ENCODE data around the gene INMT. TPM values are rescaled to one million over a fixed set of nuclear protein-coding genes. Genes with fewer than 3 reads are reported as not detected.

The INMT gene
- total RNA-seq, 1 experiment from 2014 or later = not detected

DNA sequence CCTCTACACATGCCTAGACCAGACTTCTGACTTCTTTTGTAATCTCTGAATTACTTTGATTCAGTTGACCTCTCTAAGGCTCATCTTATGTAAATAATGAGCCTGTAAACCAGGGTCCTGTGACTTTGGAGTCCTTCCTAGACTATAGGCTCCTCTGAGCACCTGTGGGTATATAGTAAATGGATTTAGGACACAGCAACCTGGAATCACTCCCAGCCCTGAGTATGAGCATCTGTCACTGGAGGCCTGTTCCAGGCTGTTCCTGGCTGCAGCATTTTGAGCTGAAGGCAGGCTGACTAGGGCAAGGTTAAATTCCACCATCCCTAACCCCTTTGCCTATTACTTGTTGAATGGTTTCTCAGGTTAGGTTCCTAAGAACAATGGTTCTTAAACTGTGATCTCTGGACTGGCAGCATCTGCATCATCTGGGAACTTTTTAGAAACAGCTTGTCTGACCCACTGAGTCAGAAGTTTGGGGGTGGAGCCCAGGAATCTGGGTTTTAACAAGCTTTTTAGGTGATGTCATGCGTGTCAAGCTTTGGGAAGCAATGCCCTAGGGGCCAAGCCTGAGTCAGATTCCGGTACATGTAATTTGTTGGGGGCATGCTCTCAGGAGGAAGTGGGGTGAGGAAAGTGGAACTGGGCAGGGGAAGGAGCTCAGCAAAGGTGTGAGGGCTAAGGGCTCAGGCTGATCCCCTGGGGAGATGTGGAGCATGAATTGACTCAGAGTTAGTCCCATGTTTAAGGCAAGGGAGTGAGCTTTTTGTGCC is 47.5 kb downstream of the INMT start:
- TF ChIP-seq, protein P1, sequence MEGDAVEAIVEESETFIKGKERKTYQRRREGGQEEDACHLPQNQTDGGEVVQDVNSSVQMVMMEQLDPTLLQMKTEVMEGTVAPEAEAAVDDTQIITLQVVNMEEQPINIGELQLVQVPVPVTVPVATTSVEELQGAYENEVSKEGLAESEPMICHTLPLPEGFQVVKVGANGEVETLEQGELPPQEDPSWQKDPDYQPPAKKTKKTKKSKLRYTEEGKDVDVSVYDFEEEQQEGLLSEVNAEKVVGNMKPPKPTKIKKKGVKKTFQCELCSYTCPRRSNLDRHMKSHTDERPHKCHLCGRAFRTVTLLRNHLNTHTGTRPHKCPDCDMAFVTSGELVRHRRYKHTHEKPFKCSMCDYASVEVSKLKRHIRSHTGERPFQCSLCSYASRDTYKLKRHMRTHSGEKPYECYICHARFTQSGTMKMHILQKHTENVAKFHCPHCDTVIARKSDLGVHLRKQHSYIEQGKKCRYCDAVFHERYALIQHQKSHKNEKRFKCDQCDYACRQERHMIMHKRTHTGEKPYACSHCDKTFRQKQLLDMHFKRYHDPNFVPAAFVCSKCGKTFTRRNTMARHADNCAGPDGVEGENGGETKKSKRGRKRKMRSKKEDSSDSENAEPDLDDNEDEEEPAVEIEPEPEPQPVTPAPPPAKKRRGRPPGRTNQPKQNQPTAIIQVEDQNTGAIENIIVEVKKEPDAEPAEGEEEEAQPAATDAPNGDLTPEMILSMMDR (IDR thresholded peaks at IDR 0.05; ENCODE audit: unreplicated experiment) = no peak
- Mint-ChIP-seq H3K4me1 (ENCODE audit: insufficient read depth, unreplicated experiment) (peaks cover 47% of the 10 kb centered on the region), H3K27ac (ENCODE audit: low read depth, unreplicated experiment) (peak overlapping the region; percentile 21), H3K4me3 (ENCODE audit: unreplicated experiment) (peak overlapping the region; percentile 14), H3K36me3 (ENCODE audit: insufficient read depth, unreplicated experiment) (peaks cover 21% of the 10 kb centered on the region), H3K9me3 (ENCODE audit: unreplicated experiment) (no peaks in the 10 kb centered on the region), H3K27me3 (ENCODE audit: insufficient read depth, unreplicated experiment) (no peaks in the 10 kb centered on the region)
- BruUV-seq (replicated peaks) = no TSS peak
- peak; percentile 92 for DNase-seq (ENCODE audit: unreplicated experiment)
- POLR2A ChIA-PET = no interaction called here
- intact Hi-C loops (cut with micrococcal nuclease) = no loop called here
- CTCF ChIA-PET = interaction anchor here (0.6 to 2.9 kb wide), 21 partner anchors 9 to 1680 kb away, joined by 3 to 33 read pairs (median 4); no protein-coding TSS in a partner anchor

DNA sequence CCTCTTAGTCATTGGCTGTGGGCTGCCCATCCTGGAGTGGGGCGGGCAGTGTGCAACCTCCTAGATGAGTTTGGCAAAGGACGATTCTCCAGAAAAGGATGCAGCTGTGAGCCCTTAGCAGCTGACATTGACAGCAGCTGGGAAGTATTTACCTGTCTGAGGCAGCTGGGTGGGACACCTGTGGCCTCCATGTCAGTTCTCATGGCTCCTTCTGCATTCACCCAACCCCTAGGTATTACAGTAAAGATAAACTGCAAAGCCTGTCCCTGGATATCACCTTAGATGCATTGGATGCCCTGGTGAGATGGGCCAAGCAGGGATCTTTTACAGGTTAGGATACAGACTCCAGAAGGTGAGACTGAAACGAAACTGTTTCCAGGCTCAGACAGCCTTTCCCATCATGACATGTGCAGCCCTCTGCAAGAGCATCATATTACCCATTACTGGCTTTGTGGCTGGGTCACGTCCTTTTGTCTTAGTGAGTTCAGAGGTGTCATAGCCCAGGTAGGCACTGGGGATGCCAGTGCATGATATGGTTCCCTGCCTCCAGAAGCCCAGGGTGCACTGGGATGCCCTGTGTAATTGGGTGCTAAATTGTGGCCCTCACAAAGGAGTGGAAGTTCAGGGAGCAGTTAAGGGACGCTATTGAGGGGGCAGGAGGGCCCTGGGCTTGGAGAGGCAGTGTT is 48.2 kb downstream of the INMT start:
- no peak for DNase-seq (ENCODE audit: unreplicated experiment)
- POLR2A ChIA-PET = no interaction called here
- intact Hi-C loops (cut with micrococcal nuclease) = loop anchor here (1.0 kb wide), 2 partner anchors 60 to 178 kb away; no protein-coding TSS in a partner anchor
- TF ChIP-seq, protein P1 (IDR thresholded peaks at IDR 0.05; ENCODE audit: unreplicated experiment) = no peak
- H3K4me1 Mint-ChIP-seq (ENCODE audit: insufficient read depth, unreplicated experiment) = peaks cover 49% of the 10 kb centered on the region
- BruUV-seq (replicated peaks) = no TSS peak
- peaks cover 19% of the 10 kb centered on the region for H3K36me3 Mint-ChIP-seq (ENCODE audit: insufficient read depth, unreplicated experiment)
- no peaks in the 10 kb centered on the region for H3K27me3 Mint-ChIP-seq (ENCODE audit: insufficient read depth, unreplicated experiment)
- CTCF ChIA-PET = interaction anchor here (0.6 to 2.9 kb wide), 18 partner anchors 9 to 1679 kb away, joined by 3 to 33 read pairs (median 4); no protein-coding TSS in a partner anchor
- H3K4me3 Mint-ChIP-seq (ENCODE audit: unreplicated experiment) = peak overlapping the region; percentile 14
- H3K27ac Mint-ChIP-seq (ENCODE audit: low read depth, unreplicated experiment) = peak overlapping the region; percentile 21
- H3K9me3 Mint-ChIP-seq (ENCODE audit: unreplicated experiment) = no peaks in the 10 kb centered on the region

DNA sequence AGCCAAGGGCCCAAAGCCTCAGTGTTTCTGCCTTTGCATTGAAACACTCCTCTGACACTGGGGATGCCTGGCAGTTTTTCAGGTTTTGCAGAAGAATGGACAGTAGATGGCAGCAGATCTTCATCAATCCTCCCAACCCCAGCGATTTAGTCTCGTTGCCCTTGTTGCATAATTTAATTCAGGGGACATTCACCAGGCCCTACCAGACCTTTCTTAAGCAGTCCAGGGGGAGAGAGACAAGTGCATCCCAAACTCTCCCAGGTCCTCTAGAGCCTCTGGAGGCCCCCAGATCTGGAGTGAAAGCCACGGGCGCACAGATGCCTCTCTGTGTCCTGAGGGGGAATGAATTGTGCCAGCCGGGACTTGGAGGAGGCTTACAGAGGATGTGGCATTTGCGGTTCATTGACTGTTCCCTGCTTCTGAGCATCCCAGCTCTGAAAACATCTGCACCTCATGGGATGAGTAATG is 48.9 kb downstream of the INMT start:
- intact Hi-C loops (cut with micrococcal nuclease) = loop anchor here (1.0 kb wide), 2 partner anchors 61 to 177 kb away; no protein-coding TSS in a partner anchor
- H3K27me3 Mint-ChIP-seq (ENCODE audit: insufficient read depth, unreplicated experiment) = no peaks in the 10 kb centered on the region
- CTCF ChIA-PET = interaction anchor here (0.6 to 2.1 kb wide), 15 partner anchors 9 to 335 kb away, joined by 3 to 27 read pairs (median 3); no protein-coding TSS in a partner anchor
- TF ChIP-seq, protein P1 (IDR thresholded peaks at IDR 0.05; ENCODE audit: unreplicated experiment) = peak; percentile 80
- no TSS peak for BruUV-seq (replicated peaks)
- H3K4me1 Mint-ChIP-seq (ENCODE audit: insufficient read depth, unreplicated experiment) = peaks cover 43% of the 10 kb centered on the region
- no peak overlapping the region for H3K27ac Mint-ChIP-seq (ENCODE audit: low read depth, unreplicated experiment)
- DNase-seq (ENCODE audit: unreplicated experiment) = peak; percentile 80
- no peak overlapping the region for H3K4me3 Mint-ChIP-seq (ENCODE audit: unreplicated experiment)
- POLR2A ChIA-PET = no interaction called here
- peaks cover 19% of the 10 kb centered on the region for H3K36me3 Mint-ChIP-seq (ENCODE audit: insufficient read depth, unreplicated experiment)
- H3K9me3 Mint-ChIP-seq (ENCODE audit: unreplicated experiment) = no peaks in the 10 kb centered on the region

DNA sequence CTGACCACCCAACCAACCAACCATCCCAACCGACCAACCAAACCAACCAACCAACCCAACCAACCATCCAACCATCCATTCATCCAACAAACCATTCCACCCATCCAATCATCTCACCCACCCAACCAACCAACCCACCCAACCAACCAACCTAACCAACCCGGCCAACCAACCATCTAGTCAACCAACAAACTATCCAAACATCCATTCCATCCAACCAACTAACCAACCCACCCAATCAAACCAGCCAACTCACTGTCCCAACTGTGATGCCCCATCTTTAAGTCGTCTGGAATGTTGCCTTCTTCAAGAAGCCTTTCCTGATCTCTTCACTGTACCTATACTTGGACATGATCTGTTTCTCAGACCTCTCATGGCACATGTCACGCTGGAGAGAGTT is 50.9 kb downstream of the INMT start:
- H3K36me3 Mint-ChIP-seq (ENCODE audit: insufficient read depth, unreplicated experiment) = peaks cover 19% of the 10 kb centered on the region
- no peak overlapping the region for H3K4me3 Mint-ChIP-seq (ENCODE audit: unreplicated experiment)
- peaks cover 24% of the 10 kb centered on the region for H3K4me1 Mint-ChIP-seq (ENCODE audit: insufficient read depth, unreplicated experiment)
- DNase-seq (ENCODE audit: unreplicated experiment) = no peak
- H3K9me3 Mint-ChIP-seq (ENCODE audit: unreplicated experiment) = no peaks in the 10 kb centered on the region
- ChIA-PET POLR2A (no interaction called here), CTCF (interaction anchor here (0.7 to 4.9 kb wide), 6 partner anchors 11 to 641 kb away, joined by 3 to 33 read pairs (median 4); no protein-coding TSS in a partner anchor)
- TF ChIP-seq, protein P1 (IDR thresholded peaks at IDR 0.05; ENCODE audit: unreplicated experiment) = no peak
- no peak overlapping the region for H3K27ac Mint-ChIP-seq (ENCODE audit: low read depth, unreplicated experiment)
- intact Hi-C loops (cut with micrococcal nuclease) = no loop called here
- no peaks in the 10 kb centered on the region for H3K27me3 Mint-ChIP-seq (ENCODE audit: insufficient read depth, unreplicated experiment)
- no TSS peak for BruUV-seq (replicated peaks)

Data from MCF 10A (cell line).